ENCODE results near the gene ENTPD7.

- TF ChIP-seq, protein P1, sequence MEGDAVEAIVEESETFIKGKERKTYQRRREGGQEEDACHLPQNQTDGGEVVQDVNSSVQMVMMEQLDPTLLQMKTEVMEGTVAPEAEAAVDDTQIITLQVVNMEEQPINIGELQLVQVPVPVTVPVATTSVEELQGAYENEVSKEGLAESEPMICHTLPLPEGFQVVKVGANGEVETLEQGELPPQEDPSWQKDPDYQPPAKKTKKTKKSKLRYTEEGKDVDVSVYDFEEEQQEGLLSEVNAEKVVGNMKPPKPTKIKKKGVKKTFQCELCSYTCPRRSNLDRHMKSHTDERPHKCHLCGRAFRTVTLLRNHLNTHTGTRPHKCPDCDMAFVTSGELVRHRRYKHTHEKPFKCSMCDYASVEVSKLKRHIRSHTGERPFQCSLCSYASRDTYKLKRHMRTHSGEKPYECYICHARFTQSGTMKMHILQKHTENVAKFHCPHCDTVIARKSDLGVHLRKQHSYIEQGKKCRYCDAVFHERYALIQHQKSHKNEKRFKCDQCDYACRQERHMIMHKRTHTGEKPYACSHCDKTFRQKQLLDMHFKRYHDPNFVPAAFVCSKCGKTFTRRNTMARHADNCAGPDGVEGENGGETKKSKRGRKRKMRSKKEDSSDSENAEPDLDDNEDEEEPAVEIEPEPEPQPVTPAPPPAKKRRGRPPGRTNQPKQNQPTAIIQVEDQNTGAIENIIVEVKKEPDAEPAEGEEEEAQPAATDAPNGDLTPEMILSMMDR (IDR thresholded peaks at IDR 0.05): no peak
- TF ChIP-seq POLR2A (IDR thresholded peaks at IDR 0.05) (no peak), EP300 (IDR thresholded peaks at IDR 0.05) (no peak)
Observed at GRCh38 chr10:99617696-99618095, 41.6 kb upstream of the ENTPD7 start.
